Caco-2 (cell line): ENCODE measurements around the gene SLAMF1. TPM values are rescaled to one million over a fixed set of nuclear protein-coding genes. Genes with fewer than 3 reads are reported as not detected.

ENCODE experiments used
- BruUV-seq: library from RNA; stranded (reverse); fragments of 400-500 nt; replicated peaks from 2 replicates; lab custom pipeline; 2021; lab: Mats Ljungman, UMichigan
- CTCF ChIA-PET: fragments of 300-600 bp; sonication (Branson Sonifier 250); formaldehyde crosslinking; loops from one replicate; lab custom pipeline; 2022; ENCODE audit warnings: antibody characterized with exemption; lab: Charles Lee
- POLR2A ChIA-PET: fragments of 300-600 bp; sonication (Branson Sonifier 250); formaldehyde crosslinking; loops from one replicate; lab custom pipeline; 2022; ENCODE audit warnings: antibody characterized with exemption; lab: Charles Lee
- DNase-seq, 2 experiments: peaks; one replicate each; pipeline versions ENCODE4 v3.0.0 to v3.0.0-alpha.2; 2020 to 2022
- H3K27me3 ChIP-seq: replicated peaks from 2 replicates; pipeline ENCODE4 v1.6.0; 2011; ENCODE audit warnings: low read length; ENCODE audit not compliant: control insufficient read depth, insufficient read depth
- H3K36me3 ChIP-seq: 2 replicates; pipeline ENCODE4 v1.5.1; 2011; ENCODE audit warnings: low read length; ENCODE audit not compliant: control insufficient read depth, insufficient read depth
- H3K4me1 ChIP-seq: fragments of 250-450 bp; sonication (Bioruptor Pico); 2 replicates; pipeline ENCODE4 v1.5.1; 2020; ENCODE audit warnings: mild to moderate bottlenecking
- H3K4me3 ChIP-seq: 2 replicates; pipeline ENCODE4 v1.5.1; 2011; ENCODE audit warnings: low read depth, mild to moderate bottlenecking, control low read depth, low read length
- H3K9me3 ChIP-seq: fragments of 250-450 bp; sonication (Bioruptor Pico); 2 replicates; pipeline ENCODE4 v1.5.1; 2020; ENCODE audit warnings: mild to moderate bottlenecking, moderate library complexity
- H3K27ac Mint-ChIP-seq: one replicate; pipeline ENCODE4 v1.8.0; 2022; ENCODE audit warnings: mixed read lengths; ENCODE audit not compliant: unreplicated experiment
- H3K27me3 Mint-ChIP-seq: one replicate; pipeline ENCODE4 v1.8.0; 2022; ENCODE audit warnings: mixed read lengths; ENCODE audit not compliant: insufficient read depth, unreplicated experiment
- H3K36me3 Mint-ChIP-seq: one replicate; pipeline ENCODE4 v1.8.0; 2022; ENCODE audit warnings: mild to moderate bottlenecking, mixed read lengths; ENCODE audit not compliant: insufficient read depth, unreplicated experiment
- H3K4me1 Mint-ChIP-seq: one replicate; pipeline ENCODE4 v1.8.0; 2022; ENCODE audit warnings: low read depth, mixed read lengths; ENCODE audit not compliant: unreplicated experiment
- H3K4me3 Mint-ChIP-seq: one replicate; pipeline ENCODE4 v1.8.0; 2022; ENCODE audit warnings: mild to moderate bottlenecking, moderate library complexity, mixed read lengths; ENCODE audit not compliant: unreplicated experiment
- H3K9me3 Mint-ChIP-seq: one replicate; pipeline ENCODE4 v1.8.0; 2022; ENCODE audit warnings: mixed read lengths; ENCODE audit not compliant: unreplicated experiment
- intact Hi-C: fragments of 100-400 bp; cut with micrococcal nuclease; formaldehyde crosslinking; loops from one replicate; pipeline ENCODE4 v1.10.0; 2022; ENCODE audit not compliant: unreplicated experiment
- total RNA-seq: library from RNA; stranded (reverse); gene quantifications from 2 replicates; pipeline ENCODE4 v1.2.3, GENCODE V29; 2022
- TF ChIP-seq, protein P1 (sequence below), 2 experiments: fragments of 200-600 bp in 1 of 2; IDR thresholded peaks; 1 replicate in 1 of 2; 2 replicates in 1 of 2; pipeline versions ENCODE4 v1.5.1 to v1.8.0; 2011 to 2022; ENCODE audit warnings: antibody characterized with exemption in 1 of 2, control low read depth in 1 of 2, inconsistent platforms in 1 of 2, low read depth in 1 of 2, low read length in 1 of 2, mild to moderate bottlenecking in 1 of 2, moderate library complexity in 1 of 2; ENCODE audit not compliant: insufficient read depth in 1 of 2, severe bottlenecking in 1 of 2, unreplicated experiment in 1 of 2

Gene SLAMF1
- total RNA-seq, 1 experiment from 2014 or later, result not detected

DNA sequence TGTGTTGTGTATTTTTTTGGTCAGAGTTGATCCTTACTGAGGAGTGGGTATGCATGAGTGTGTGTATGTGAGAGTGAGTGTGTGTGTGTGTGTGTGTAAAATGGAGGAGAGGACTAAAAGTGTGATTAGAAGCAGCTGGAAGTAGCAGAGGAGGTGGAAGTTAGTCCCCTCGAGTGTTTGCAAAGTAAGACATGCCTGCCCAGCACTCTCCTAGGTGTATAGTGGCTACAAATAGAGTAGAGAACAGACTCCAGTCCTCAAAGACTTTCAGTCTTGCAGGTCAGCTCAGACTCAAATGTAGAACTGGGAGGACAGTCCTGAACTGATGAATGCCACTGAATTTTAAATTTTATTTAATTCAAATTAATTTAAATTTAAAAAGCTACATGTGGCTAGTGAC is 28.5 kb downstream of the SLAMF1 start:
- TF ChIP-seq, protein P1, sequence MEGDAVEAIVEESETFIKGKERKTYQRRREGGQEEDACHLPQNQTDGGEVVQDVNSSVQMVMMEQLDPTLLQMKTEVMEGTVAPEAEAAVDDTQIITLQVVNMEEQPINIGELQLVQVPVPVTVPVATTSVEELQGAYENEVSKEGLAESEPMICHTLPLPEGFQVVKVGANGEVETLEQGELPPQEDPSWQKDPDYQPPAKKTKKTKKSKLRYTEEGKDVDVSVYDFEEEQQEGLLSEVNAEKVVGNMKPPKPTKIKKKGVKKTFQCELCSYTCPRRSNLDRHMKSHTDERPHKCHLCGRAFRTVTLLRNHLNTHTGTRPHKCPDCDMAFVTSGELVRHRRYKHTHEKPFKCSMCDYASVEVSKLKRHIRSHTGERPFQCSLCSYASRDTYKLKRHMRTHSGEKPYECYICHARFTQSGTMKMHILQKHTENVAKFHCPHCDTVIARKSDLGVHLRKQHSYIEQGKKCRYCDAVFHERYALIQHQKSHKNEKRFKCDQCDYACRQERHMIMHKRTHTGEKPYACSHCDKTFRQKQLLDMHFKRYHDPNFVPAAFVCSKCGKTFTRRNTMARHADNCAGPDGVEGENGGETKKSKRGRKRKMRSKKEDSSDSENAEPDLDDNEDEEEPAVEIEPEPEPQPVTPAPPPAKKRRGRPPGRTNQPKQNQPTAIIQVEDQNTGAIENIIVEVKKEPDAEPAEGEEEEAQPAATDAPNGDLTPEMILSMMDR (IDR thresholded peaks at IDR 0.05; ENCODE audit: insufficient read depth in 1 of 2, low read depth in 1 of 2, low read length in 1 of 2, severe bottlenecking in 1 of 2, unreplicated experiment in 1 of 2), result no peak
- Mint-ChIP-seq H3K27me3 (no peaks in the 10 kb centered on the region), H3K9me3 (peaks cover 14% of the 10 kb centered on the region), H3K4me1 (no peaks in the 10 kb centered on the region), H3K36me3 (no peaks in the 10 kb centered on the region), H3K27ac (no peak overlapping the region), H3K4me3 (no peak overlapping the region)
- ChIA-PET CTCF (interaction anchor here (0.5 to 1.2 kb wide), 3 partner anchors 13 to 195 kb away, joined by 3 to 5 read pairs (median 4); no protein-coding TSS in a partner anchor), POLR2A (no interaction called here)
- intact Hi-C loops, result loop anchor here (1.0 to 5.0 kb wide), 3 partner anchors 40 to 74 kb away; no protein-coding TSS in a partner anchor
- Histone ChIP-seq H3K9me3 (no peaks in the 10 kb centered on the region; the same call in 1 of the 2 replicates), H3K27me3 (no peaks in the 10 kb centered on the region), H3K4me3 (no peak overlapping the region), H3K36me3 (no peaks in the 10 kb centered on the region), H3K4me1 (no peaks in the 10 kb centered on the region)
- no TSS peak for BruUV-seq
- DNase-seq, result no peak

DNA sequence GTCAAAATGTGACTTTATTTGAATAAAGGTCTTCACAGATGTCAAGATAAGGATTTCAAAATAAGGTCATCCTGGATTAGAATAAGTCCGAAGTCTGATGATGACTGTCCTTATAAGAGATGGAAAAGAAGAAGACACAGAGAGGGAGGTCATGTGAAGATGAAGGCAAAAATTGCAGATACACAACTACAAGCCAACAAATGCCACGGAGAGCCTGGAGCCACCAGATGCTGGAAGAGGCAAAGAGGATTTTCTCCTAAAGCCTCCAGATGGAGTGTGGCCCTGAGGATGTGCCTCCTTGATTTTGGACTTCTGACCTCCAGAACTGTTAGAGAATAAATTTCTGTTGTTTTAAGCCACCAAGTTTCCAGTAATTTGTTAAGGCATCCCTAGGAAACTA is 31.2 kb downstream of the SLAMF1 start:
- no peak for DNase-seq
- no peaks in the 10 kb centered on the region for H3K4me1 Mint-ChIP-seq
- Histone ChIP-seq H3K4me3 (no peak overlapping the region), H3K9me3 (no peaks in the 10 kb centered on the region; the same call in 1 of the 2 replicates), H3K36me3 (no peaks in the 10 kb centered on the region), H3K4me1 (no peaks in the 10 kb centered on the region), H3K27me3 (no peaks in the 10 kb centered on the region)
- H3K27me3 Mint-ChIP-seq, result no peaks in the 10 kb centered on the region
- no peak overlapping the region for H3K27ac Mint-ChIP-seq
- TF ChIP-seq, protein P1 (IDR thresholded peaks at IDR 0.05; ENCODE audit: insufficient read depth in 1 of 2, low read depth in 1 of 2, low read length in 1 of 2, severe bottlenecking in 1 of 2, unreplicated experiment in 1 of 2), result no peak
- CTCF ChIA-PET, result no interaction called here
- POLR2A ChIA-PET, result no interaction called here
- H3K9me3 Mint-ChIP-seq, result peaks cover 14% of the 10 kb centered on the region
- no peak overlapping the region for H3K4me3 Mint-ChIP-seq
- no TSS peak for BruUV-seq
- intact Hi-C loops, result loop anchor here (5.0 kb wide), 1 partner anchor 62 kb away; no protein-coding TSS in a partner anchor
- no peaks in the 10 kb centered on the region for H3K36me3 Mint-ChIP-seq

DNA sequence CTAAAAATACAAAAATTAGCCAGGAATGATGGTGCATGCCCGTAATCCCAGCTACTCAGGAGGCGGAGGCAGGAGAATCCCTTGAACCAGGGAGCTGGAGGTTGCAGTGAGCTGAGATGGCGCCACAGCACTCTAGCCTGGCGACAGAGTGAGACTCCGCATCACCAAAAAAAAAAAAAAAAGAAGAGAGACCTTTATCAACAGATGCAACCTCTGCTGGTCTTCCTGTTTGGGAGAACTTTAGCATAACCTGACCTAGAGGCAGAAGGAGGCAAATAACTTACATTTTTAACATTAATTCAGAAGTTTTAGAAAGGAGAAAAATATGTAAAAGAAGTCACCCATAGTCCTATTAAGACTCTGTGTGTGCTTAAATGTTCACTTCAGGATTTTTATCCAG is 32.4 kb downstream of the SLAMF1 start:
- CTCF ChIA-PET, result no interaction called here
- no peak for DNase-seq
- Mint-ChIP-seq H3K27me3 (no peaks in the 10 kb centered on the region), H3K4me1 (no peaks in the 10 kb centered on the region), H3K9me3 (peaks cover 10% of the 10 kb centered on the region), H3K4me3 (no peak overlapping the region), H3K36me3 (no peaks in the 10 kb centered on the region), H3K27ac (no peak overlapping the region)
- Histone ChIP-seq H3K27me3 (no peaks in the 10 kb centered on the region), H3K36me3 (no peaks in the 10 kb centered on the region), H3K4me3 (no peak overlapping the region), H3K4me1 (no peaks in the 10 kb centered on the region), H3K9me3 (no peaks in the 10 kb centered on the region; the same call in 1 of the 2 replicates)
- intact Hi-C loops, result no loop called here
- TF ChIP-seq, protein P1 (IDR thresholded peaks at IDR 0.05; ENCODE audit: insufficient read depth in 1 of 2, low read depth in 1 of 2, low read length in 1 of 2, severe bottlenecking in 1 of 2, unreplicated experiment in 1 of 2), result no peak
- BruUV-seq, result no TSS peak
- POLR2A ChIA-PET, result no interaction called here
